Glutamatergic neuron (in vitro differentiated cells): ENCODE measurements around the gene RAB38. TPM values are rescaled to one million over a fixed set of nuclear protein-coding genes. Genes with fewer than 3 reads are reported as not detected.

Experiments used
- DNase-seq: peaks from one replicate; pipeline ENCODE4 v3.0.0; 2022
- H3K27ac Mint-ChIP-seq: one replicate; pipeline ENCODE4 v1.8.0; 2020; ENCODE audit warnings: mild to moderate bottlenecking, mixed read lengths, inconsistent platforms; ENCODE audit not compliant: unreplicated experiment
- H3K27me3 Mint-ChIP-seq: one replicate; pipeline ENCODE4 v1.8.0; 2020; ENCODE audit warnings: mild to moderate bottlenecking, moderate library complexity, mixed read lengths, inconsistent platforms; ENCODE audit not compliant: unreplicated experiment
- H3K36me3 Mint-ChIP-seq: one replicate; pipeline ENCODE4 v1.8.0; 2020; ENCODE audit warnings: mild to moderate bottlenecking, mixed read lengths, inconsistent platforms; ENCODE audit not compliant: unreplicated experiment
- H3K4me1 Mint-ChIP-seq: one replicate; pipeline ENCODE4 v1.8.0; 2020; ENCODE audit warnings: mild to moderate bottlenecking, low read depth, mixed read lengths, inconsistent platforms; ENCODE audit not compliant: unreplicated experiment
- H3K4me3 Mint-ChIP-seq: one replicate; pipeline ENCODE4 v1.8.0; 2020; ENCODE audit warnings: mild to moderate bottlenecking, mixed read lengths, inconsistent platforms; ENCODE audit not compliant: unreplicated experiment
- H3K9me3 Mint-ChIP-seq: one replicate; pipeline ENCODE4 v1.8.0; 2020; ENCODE audit warnings: mild to moderate bottlenecking, moderate library complexity, mixed read lengths, inconsistent platforms; ENCODE audit not compliant: unreplicated experiment
- total RNA-seq: library from RNA; stranded (reverse); fragmentation: NEBNext Ultra II Directional; extraction: Animal tissue kit (Norgen Biotek cat#: 25700); gene quantifications from one replicate; pipeline ENCODE4 v1.2.1, GENCODE V29; 2021; ENCODE audit not compliant: unreplicated experiment
- TF ChIP-seq, protein P1 (sequence below): fragments of 200-600 bp; sonication (generic); IDR thresholded peaks from one replicate; pipeline ENCODE4 v1.5.0; 2021; ENCODE audit not compliant: partially characterized antibody, unreplicated experiment

Gene RAB38
- total RNA-seq, 1 donor from 2014 or later = 0.76 TPM

DNA sequence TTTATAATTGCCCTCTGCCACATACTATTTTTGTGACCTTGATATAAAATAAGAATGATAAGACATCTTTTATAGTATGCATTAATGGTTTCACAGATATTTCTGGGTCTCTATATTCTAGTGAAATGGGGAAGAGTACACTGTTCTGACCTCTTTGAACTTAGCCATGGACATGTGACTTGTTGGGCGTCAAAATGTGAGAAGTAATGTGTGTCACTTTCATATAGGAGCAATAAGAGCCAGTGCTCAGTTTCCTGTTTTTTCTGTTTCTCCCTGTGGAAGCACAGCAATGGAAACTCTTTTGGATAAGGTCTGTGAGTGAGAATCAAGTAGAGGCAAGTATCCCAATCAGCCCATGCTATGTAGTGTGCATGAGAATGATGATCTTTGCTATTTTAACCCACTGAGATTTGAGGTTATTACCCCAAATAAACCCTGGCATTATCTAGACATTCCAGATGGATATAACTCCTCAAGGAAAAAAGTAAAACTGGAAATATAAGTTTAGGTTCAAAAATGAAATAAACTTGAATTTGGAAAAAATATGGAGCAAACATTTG lies 60.7 kb downstream of the RAB38 start:
- Mint-ChIP-seq H3K36me3 (no peaks in the 10 kb centered on the region), H3K4me3 (no peak overlapping the region), H3K27me3 (no peaks in the 10 kb centered on the region), H3K4me1 (peaks cover 2% of the 10 kb centered on the region), H3K27ac (no peak overlapping the region), H3K9me3 (peaks cover 2% of the 10 kb centered on the region)
- no peak for DNase-seq
- TF ChIP-seq, protein P1, sequence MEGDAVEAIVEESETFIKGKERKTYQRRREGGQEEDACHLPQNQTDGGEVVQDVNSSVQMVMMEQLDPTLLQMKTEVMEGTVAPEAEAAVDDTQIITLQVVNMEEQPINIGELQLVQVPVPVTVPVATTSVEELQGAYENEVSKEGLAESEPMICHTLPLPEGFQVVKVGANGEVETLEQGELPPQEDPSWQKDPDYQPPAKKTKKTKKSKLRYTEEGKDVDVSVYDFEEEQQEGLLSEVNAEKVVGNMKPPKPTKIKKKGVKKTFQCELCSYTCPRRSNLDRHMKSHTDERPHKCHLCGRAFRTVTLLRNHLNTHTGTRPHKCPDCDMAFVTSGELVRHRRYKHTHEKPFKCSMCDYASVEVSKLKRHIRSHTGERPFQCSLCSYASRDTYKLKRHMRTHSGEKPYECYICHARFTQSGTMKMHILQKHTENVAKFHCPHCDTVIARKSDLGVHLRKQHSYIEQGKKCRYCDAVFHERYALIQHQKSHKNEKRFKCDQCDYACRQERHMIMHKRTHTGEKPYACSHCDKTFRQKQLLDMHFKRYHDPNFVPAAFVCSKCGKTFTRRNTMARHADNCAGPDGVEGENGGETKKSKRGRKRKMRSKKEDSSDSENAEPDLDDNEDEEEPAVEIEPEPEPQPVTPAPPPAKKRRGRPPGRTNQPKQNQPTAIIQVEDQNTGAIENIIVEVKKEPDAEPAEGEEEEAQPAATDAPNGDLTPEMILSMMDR = no peak

DNA sequence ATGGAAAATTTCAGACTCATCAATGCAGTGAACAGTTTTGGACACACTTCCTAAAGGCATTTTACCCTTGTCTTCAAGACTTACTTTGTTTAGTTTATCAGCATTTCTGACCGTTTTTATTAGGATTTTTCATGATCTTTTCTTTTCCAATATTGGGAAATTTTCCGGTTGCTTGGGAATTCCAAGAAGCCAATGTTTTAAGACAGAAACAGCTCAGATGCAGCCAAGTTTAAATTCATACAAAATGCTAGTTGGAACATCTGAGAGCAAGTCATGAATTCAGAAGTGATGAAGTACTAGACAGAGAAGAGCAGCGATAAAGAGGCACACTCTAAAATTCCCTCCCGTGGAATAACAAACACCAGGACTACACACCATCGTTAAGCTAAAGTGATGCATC lies 68.6 kb downstream of the RAB38 start:
- Mint-ChIP-seq H3K4me1 (no peaks in the 10 kb centered on the region), H3K27me3 (peaks cover 1% of the 10 kb centered on the region), H3K9me3 (peaks cover 4% of the 10 kb centered on the region), H3K27ac (no peak overlapping the region), H3K36me3 (no peaks in the 10 kb centered on the region), H3K4me3 (no peak overlapping the region)
- DNase-seq = no peak
- TF ChIP-seq, protein P1 = no peak

- peaks cover 4% of the 10 kb centered on the region for H3K9me3 Mint-ChIP-seq
- peaks cover 1% of the 10 kb centered on the region for H3K27me3 Mint-ChIP-seq
- H3K4me3 Mint-ChIP-seq = no peak overlapping the region
- H3K27ac Mint-ChIP-seq = no peak overlapping the region
- H3K4me1 Mint-ChIP-seq = no peaks in the 10 kb centered on the region
- no peak for DNase-seq
- TF ChIP-seq, protein P1 = no peak
- no peaks in the 10 kb centered on the region for H3K36me3 Mint-ChIP-seq
Observed at GRCh38 chr11:88105951-88106350, 69.3 kb downstream of the RAB38 start.

- TF ChIP-seq, protein P1 = no peak
- Mint-ChIP-seq H3K4me1 (no peaks in the 10 kb centered on the region), H3K4me3 (no peak overlapping the region), H3K36me3 (no peaks in the 10 kb centered on the region), H3K9me3 (peaks cover 4% of the 10 kb centered on the region), H3K27me3 (peaks cover 1% of the 10 kb centered on the region), H3K27ac (no peak overlapping the region)
- DNase-seq = no peak
Observed at GRCh38 chr11:88105526-88105925, 69.7 kb downstream of the RAB38 start.

GRCh38 chr11:88104408-88104807 lies 70.8 kb downstream of the RAB38 start:
- no peak for DNase-seq
- H3K27ac Mint-ChIP-seq = no peak overlapping the region
- H3K4me3 Mint-ChIP-seq = no peak overlapping the region
- TF ChIP-seq, protein P1 = no peak
- H3K4me1 Mint-ChIP-seq = no peaks in the 10 kb centered on the region
- H3K9me3 Mint-ChIP-seq = peaks cover 2% of the 10 kb centered on the region
- H3K36me3 Mint-ChIP-seq = no peaks in the 10 kb centered on the region
- H3K27me3 Mint-ChIP-seq = peaks cover 1% of the 10 kb centered on the region
